GM21576 (cell line): ENCODE measurements around the gene CLNK.
"Not testable (repeated sequence)": the region's sequence is repeated elsewhere in the genome, so short reads cannot be mapped to it uniquely, and the experiment has no call there.

Source experiments
- ATAC-seq: cut with Tn5 transposase; IDR thresholded peaks from one replicate; pipeline ENCODE4 v1.9.1; 2021; ENCODE audit warnings: mild to moderate bottlenecking, moderate library complexity; ENCODE audit not compliant: unreplicated experiment

The CLNK gene

GRCh38 chr4:10581022-10581421 is 103.5 kb downstream of the CLNK start:
- ATAC-seq, result no peak

GRCh38 chr4:10579648-10580047 is 104.9 kb downstream of the CLNK start:
- ATAC-seq, result no peak

- no peak for ATAC-seq
These were observed 106.8 kb downstream of the CLNK start for GRCh38 chr4:10577508-10578426.

GRCh38 chr4:10577018-10577417 is 107.5 kb downstream of the CLNK start:
- peak; percentile 80 for ATAC-seq

GRCh38 chr4:10576236-10576635 is 108.3 kb downstream of the CLNK start:
- no peak for ATAC-seq

GRCh38 chr4:10575414-10575813 is 109.2 kb downstream of the CLNK start:
- ATAC-seq, result no peak

- not testable (repeated sequence) for ATAC-seq
These were observed 110.0 kb downstream of the CLNK start for GRCh38 chr4:10574553-10574952.

- no peak for ATAC-seq
These were observed 112.7 kb downstream of the CLNK start for GRCh38 chr4:10571909-10572308.

- no peak for ATAC-seq
These were observed 115.1 kb downstream of the CLNK start for GRCh38 chr4:10569491-10569890.

GRCh38 chr4:10567766-10568165 is 116.8 kb downstream of the CLNK start:
- no peak for ATAC-seq

- ATAC-seq, result no peak
These were observed 119.3 kb downstream of the CLNK start for GRCh38 chr4:10565166-10565780.

- peak; percentile 80 for ATAC-seq
These were observed 129.9 kb downstream of the CLNK start for GRCh38 chr4:10554694-10555093.

- ATAC-seq, result no peak
These were observed 130.4 kb downstream of the CLNK start for GRCh38 chr4:10554121-10554520.

- no peak for ATAC-seq
These were observed 131.8 kb downstream of the CLNK start for GRCh38 chr4:10552591-10553280.

- ATAC-seq, result no peak
These were observed 148.7 kb downstream of the CLNK start for GRCh38 chr4:10535912-10536311.

- ATAC-seq, result peak; percentile 58
These were observed 149.7 kb downstream of the CLNK start for GRCh38 chr4:10534820-10535219.

- ATAC-seq, result no peak
These were observed 152.4 kb downstream of the CLNK start for GRCh38 chr4:10532155-10532554.

GRCh38 chr4:10530137-10530786 is 154.3 kb downstream of the CLNK start:
- no peak for ATAC-seq

- no peak for ATAC-seq
These were observed 155.1 kb downstream of the CLNK start for GRCh38 chr4:10529291-10530136.

- no peak for ATAC-seq
These were observed 157.1 kb downstream of the CLNK start for GRCh38 chr4:10527438-10527837.
